ENCODE measurements around the gene WHAMM.

Gene WHAMM

DNA sequence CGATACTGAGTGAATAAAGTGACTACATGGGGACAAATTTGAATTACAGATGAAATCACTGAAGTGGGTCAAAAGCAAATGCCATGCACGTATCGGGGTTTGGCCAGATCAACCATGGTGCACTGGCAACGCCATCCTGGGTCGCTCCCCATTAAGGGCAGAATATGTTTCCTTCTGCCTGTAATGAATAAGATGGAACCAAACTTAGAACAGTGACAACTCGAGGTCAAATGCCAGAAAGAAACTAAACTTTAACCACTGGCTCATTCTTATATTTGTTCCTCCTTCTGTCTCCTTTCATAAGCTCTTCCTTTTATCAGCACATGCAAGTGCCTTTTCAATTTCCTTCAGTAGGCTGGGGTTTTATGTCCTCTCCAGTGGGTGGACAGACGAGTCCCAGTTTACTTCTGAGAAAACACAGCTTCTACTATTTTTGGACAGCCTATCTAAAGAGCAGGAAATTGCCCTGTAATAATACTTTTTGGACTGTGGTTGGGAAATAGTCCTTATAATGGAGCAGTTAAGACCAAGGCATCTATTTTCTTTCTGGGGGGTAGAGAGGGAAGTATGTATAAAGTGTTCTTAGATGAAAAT, 61.4 kb downstream of the WHAMM start:
- no peak for DNase-seq (ENCODE audit: low read depth)

DNA sequence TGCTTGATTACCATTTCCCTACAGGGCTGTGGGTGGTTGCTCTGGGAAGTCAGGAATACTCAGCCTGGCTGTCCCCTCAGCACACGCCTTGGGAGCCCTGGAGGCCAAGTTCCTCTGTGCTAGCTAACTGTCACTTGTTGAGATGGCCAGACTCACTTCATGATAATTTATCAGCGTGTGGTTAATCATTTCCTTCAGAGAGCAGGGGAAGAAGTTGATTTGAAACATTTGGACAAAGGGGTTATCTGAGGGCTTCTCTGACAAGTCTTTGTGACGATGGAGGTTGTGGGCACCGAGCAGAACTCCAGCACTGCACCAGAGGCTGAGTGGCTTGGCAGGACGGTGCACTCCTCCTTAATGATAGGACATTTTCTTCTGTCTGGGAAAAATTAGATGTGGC, 61.9 kb downstream of the WHAMM start:
- DNase-seq (ENCODE audit: low read depth) = no peak

DNA sequence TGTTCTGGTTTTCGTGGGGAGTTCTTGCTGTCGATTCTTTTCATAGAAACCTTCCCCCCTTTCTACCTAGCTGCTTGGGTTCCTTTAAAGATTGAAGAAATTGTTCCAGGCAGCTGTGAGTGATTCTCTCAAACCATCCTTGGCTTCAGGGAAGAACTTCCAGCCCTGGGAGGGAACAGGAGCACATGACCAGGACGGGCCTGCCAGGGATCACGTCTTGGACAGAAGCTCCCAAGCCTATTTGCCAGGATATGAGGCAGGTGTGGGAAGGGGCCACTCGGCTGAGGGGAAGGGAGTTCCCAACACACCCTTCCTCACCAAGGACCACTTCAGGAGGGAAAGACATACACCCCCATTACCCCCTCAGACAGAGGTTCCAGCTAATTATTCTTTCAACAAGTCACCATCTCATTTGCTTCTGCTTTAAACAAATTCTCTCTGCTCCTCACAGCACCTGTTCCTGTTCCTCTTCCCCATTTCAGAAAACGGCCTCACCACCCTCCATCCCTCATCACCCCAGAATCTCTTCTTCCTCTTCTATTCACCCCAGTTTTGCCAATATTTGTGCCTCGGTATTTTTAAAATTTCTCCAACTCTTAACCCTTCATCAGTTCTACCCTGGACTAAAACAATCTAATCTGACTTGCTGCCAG, 62.5 kb downstream of the WHAMM start:
- DNase-seq (ENCODE audit: low read depth) = no peak

DNA sequence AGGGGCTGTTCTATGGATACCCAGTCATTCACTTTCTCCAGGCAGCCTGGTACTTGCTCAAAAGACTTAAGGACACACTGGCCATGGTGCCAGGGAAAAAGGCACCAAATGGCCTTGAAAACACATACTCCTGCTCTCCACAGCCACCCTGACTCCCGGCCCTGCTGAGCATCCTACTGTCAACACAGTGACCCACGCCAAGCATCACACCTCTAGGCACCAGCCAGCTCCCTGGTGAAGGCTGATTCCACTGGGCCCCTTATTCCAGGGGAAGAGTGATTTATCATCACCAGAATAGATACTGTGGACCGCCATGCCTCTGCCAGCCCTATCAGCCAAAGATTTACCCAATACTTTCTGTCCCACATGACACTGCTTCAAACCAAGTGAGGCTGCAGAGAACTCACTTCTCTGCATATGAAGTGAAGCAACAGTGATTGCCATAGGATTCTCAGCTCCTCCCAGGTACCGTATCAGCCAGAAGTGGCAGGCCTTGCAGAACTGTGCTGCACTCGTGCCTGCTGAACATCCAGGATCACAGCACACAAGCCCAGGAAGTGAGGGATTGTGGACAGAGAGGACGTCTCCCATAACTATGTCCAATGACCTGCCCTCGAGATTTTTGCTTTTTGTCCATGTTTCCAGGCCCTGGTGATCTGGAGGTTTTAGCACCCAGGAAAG, 63.7 kb downstream of the WHAMM start:
- DNase-seq (ENCODE audit: low read depth) = no peak

DNA sequence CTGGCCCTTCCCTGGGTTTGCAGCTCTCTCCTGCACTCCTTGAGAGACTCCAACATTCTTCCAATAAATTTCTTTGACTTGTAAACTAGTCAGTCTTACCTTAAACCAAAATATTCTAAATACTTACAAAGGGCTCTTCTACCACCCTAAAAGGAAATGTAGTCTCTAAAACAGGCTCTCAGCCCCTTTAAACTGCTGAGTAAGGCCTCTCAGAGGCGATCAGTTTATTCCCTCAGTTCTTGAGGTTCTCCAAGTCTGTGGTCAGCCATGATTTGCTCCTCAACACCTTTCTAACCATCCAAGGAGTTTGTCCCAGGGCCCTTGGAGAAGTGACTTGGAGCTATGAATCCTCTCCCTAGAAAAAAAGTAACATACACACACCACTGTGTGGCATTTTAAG, 64.8 kb downstream of the WHAMM start:
- DNase-seq (ENCODE audit: low read depth) = no peak

GRCh38 chr15:82874961-82875360, 65.5 kb downstream of the WHAMM start:
- DNase-seq (ENCODE audit: low read depth) = no peak

DNA sequence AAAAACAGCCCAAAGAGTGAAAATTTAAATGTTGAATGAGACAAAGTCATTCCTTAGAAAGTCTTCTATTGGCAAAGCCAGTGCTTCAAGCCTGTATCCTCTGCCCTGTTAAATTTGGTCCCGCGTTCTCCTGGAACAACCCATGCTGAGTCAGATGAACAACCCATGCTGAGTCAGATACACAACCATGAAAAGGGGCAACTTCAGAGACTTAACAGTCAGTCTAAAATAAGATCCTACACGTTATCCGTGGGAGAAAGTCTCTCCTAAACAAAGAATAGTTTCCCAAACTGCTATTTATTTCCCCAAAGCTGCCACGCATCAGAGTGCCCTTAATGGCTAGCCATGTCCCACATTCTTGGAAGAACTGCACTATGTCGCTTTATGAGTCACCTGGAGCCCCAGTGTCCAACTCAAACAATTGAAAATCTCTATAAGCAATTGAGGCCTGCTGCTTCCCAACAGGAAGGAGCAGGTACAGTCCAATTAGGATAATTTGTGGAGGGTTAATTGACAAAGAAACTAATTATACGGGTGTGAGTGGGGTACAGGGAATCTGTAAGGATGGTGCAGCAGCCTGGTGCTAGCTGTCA, 66.1 kb downstream of the WHAMM start:
- DNase-seq (ENCODE audit: low read depth) = no peak

GRCh38 chr15:82877825-82878224, 68.4 kb downstream of the WHAMM start:
- DNase-seq (ENCODE audit: low read depth) = no peak

GRCh38 chr15:82878325-82878724, 68.9 kb downstream of the WHAMM start:
- DNase-seq (ENCODE audit: low read depth) = no peak

DNA sequence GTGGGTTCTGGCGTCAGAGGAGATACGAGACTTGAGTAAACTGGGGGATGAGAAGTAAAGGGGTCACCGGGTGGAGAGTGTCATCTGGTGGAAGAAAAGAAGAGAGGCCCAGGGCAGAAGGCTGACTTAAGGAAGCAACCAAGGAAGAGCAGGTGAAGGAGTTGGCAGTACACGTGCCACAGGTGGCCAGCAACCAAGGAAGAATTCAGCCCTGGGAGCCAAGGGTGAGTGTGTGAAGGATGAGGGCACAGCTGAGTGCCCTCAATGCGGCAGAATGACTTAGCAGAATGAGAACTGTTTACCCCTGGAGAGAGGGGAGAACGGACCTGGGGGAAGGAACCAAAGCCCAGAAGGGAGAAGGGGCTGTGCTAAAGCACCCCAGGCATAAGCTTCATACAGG, 71.3 kb downstream of the WHAMM start:
- no peak for DNase-seq (ENCODE audit: low read depth)

DNA sequence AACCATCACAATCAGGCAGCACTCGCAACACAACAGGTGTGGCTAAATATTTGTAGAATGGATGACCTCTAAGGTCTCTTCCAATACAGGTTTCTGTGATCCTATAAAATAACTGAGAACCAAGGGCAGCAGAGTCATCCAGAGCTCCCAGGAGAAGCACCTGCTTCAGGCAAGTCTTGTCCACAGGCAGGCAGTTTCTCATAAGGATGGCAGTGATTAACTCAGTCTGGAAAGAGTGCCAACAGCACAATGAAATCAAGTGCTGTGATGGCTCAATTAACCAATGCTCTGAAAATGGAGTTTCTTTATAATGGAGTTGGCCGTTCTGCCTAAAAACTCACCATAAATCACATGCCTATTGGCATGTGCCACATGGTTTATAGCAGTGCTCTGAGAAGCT, 72.3 kb downstream of the WHAMM start:
- no peak for DNase-seq (ENCODE audit: low read depth)

- DNase-seq (ENCODE audit: low read depth) = no peak
Measured at GRCh38 chr15:82882273-82882928, 73.0 kb downstream of the WHAMM start.
